ENCODE results near the gene SH3D21. TPM values are rescaled to one million over a fixed set of nuclear protein-coding genes. Genes with fewer than 3 reads are reported as not detected.

SH3D21 gene
- total RNA-seq, 1 experiment from 2014 or later = 18.3 TPM

GRCh38 chr1:36258960-36259344 lies 47.2 kb upstream of the SH3D21 start:
- H3K4me1 Mint-ChIP-seq = peaks cover 23 to 24% of the 10 kb centered on the region in 2 experiments
- H3K36me3 Mint-ChIP-seq (ENCODE audit: insufficient read depth in 1 of 3, low read depth in 3 of 3) = peaks cover 11 to 44% (median 28%) of the 10 kb centered on the region in 3 experiments; a peak in 5 of 7 replicates
- Histone ChIP-seq H3K56ac (ENCODE audit: insufficient read length, low read depth, low read length) (no peak overlapping the region), H4K5ac (ENCODE audit: insufficient read length, low read depth, low read length) (no peak overlapping the region), H3K27ac (ENCODE audit: insufficient read length, low read depth, low read length) (peak overlapping the region; percentile 49), H2BK20ac (ENCODE audit: low read depth, low read length, poor library complexity, severe bottlenecking) (no peak overlapping the region), H4K20me1 (ENCODE audit: control insufficient read depth, insufficient read depth, insufficient read length) (no peaks in the 10 kb centered on the region), H3K14ac (ENCODE audit: insufficient read depth, low read length) (no peak overlapping the region), H3K4ac (ENCODE audit: low read depth, low read length) (no peak overlapping the region), H3K18ac (ENCODE audit: insufficient read length, low read depth, low read length) (no peak overlapping the region), H3K79me2 (ENCODE audit: insufficient read depth, low read length) (peaks cover 21% of the 10 kb centered on the region; the same call in 1 of the 2 replicates), H3K23ac (ENCODE audit: insufficient read length, low read depth, low read length) (no peak overlapping the region), H2BK120ac (ENCODE audit: low read depth, low read length, poor library complexity, severe bottlenecking) (no peak overlapping the region), H3K23me2 (ENCODE audit: insufficient read length, low read depth, low read length, poor library complexity, severe bottlenecking) (no peaks in the 10 kb centered on the region), H2BK5ac (ENCODE audit: insufficient read length, low read length) (no peak overlapping the region), H3K4me1 (ENCODE audit: insufficient read depth, low read length) (no peaks in the 10 kb centered on the region; the same call in 1 of the 2 replicates), H4K91ac (ENCODE audit: insufficient read length, low read depth, low read length) (no peak overlapping the region), H2BK15ac (ENCODE audit: low read depth, low read length) (no peak overlapping the region), H2AFZ (ENCODE audit: low read length) (no peak overlapping the region), H3K79me1 (ENCODE audit: insufficient read depth, low read depth, low read length, poor library complexity, severe bottlenecking) (peaks cover 3% of the 10 kb centered on the region), H3K9ac (ENCODE audit: extremely low read depth, insufficient read length, low read length) (no peak overlapping the region), H3T11ph (ENCODE audit: low read length) (no peak overlapping the region), H3K9me3 (ENCODE audit: control insufficient read depth, low read depth, low read length) (no peaks in the 10 kb centered on the region), H2BK12ac (ENCODE audit: insufficient read length, low read depth, low read length) (no peak overlapping the region), H2AK5ac (ENCODE audit: insufficient read length, low read length) (no peak overlapping the region), H4K8ac (replicated peaks; ENCODE audit: insufficient read length, low read depth, low read length) (no peak overlapping the region), H3K27me3 (ENCODE audit: insufficient read depth, low read length) (no peaks in the 10 kb centered on the region), H3K4me2 (ENCODE audit: insufficient read depth, insufficient read length, low read length) (no peak overlapping the region)
- no CpG with 5 or more reads among the region's 1 CpG for WGBS (ENCODE audit: extremely low coverage, insufficient read length, low lambda C conversion rate)
- no peaks in the 10 kb centered on the region for H3K27me3 Mint-ChIP-seq (ENCODE audit: low read depth)
- no peak for DNase-seq
- H3K9me3 Mint-ChIP-seq = no peaks in the 10 kb centered on the region
- TF ChIP-seq CTCF (conservative IDR thresholded peaks at IDR 0.05) = no peak
- H3K4me3 Mint-ChIP-seq = no peak overlapping the region
- 0 out of 7 replicates have a peak overlapping the region, but pooled peaks of 1 of the 3 experiments have one; percentile 49 for H3K27ac Mint-ChIP-seq

Measured in H9 (cell line).